PC-9 (cell line): Measurements from ENCODE around the gene TEFM.

ENCODE experiments used
- EZH2 ChIP-seq: fragments of 200-600 bp; sonication (generic); IDR thresholded peaks from 2 replicates; pipeline ENCODE4 v1.8.0; 2017; ENCODE audit warnings: antibody characterized with exemption, low read depth
- TF ChIP-seq, protein P1 (sequence below): fragments of 200-600 bp; sonication (generic); conservative IDR thresholded peaks from 2 replicates; pipeline ENCODE4 v1.6.1; 2017; ENCODE audit warnings: mixed run types, antibody characterized with exemption, mild to moderate bottlenecking, moderate library complexity

DNA sequence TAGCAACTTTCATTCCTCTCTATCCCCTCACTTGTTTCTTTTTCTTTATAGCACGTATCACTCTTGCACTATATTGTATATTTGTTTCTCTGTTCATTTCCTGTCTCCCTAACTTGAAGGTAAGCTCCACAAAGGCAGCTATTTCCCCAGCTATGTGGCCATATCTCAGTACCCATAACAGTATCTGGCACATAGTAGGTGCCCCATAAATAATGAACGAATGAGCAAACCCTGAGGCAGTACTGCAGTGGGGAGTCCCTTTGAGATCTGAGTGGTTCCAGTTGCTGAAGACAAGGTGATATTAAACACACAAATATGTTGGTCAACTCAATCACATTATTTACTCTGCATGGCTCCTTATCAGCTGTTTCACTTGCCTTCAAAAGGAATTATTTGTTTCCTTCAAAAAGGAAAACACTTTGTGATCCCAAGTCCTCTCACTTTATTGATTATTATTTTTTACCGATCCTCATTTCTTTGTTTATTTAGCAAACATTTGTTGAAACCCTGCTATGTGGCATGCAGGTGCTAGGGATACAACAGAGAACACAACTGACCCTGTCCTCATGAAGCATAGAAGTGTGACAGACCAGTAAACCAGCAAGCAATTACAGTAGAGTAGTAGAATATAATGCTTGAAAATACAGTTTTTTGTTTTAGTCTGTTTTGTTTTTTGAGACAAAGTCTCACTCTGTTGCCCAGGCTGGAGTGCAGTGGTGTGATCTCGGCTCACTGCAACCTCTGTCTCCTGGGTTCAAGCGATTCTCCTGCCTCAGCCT lies 10.0 kb upstream of the TEFM start:
- TF ChIP-seq EZH2: no peak
- TF ChIP-seq, protein P1, sequence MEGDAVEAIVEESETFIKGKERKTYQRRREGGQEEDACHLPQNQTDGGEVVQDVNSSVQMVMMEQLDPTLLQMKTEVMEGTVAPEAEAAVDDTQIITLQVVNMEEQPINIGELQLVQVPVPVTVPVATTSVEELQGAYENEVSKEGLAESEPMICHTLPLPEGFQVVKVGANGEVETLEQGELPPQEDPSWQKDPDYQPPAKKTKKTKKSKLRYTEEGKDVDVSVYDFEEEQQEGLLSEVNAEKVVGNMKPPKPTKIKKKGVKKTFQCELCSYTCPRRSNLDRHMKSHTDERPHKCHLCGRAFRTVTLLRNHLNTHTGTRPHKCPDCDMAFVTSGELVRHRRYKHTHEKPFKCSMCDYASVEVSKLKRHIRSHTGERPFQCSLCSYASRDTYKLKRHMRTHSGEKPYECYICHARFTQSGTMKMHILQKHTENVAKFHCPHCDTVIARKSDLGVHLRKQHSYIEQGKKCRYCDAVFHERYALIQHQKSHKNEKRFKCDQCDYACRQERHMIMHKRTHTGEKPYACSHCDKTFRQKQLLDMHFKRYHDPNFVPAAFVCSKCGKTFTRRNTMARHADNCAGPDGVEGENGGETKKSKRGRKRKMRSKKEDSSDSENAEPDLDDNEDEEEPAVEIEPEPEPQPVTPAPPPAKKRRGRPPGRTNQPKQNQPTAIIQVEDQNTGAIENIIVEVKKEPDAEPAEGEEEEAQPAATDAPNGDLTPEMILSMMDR: no peak
